Adrenal gland (tissue), 5 donors: ENCODE results near the gene CD7.

ENCODE experiments used
- CTCF ChIP-seq, 6 experiments: fragments of 450-650 bp in 4 of 6; fragments of 200-600 bp in 2 of 6; sonication (generic) in 1 of 6; IDR thresholded peaks; 1 replicate in 5 of 6; 2 replicates in 1 of 6; pipeline versions ENCODE4 v1.5.1 to v1.8.0; 2016 to 2021; ENCODE audit warnings: antibody characterized with exemption in 6 of 6, mild to moderate bottlenecking in 2 of 6, moderate library complexity in 1 of 6
- POLR2A ChIP-seq, 2 donors: fragments of 450-650 bp; IDR thresholded peaks; one replicate each; pipeline ENCODE4 v1.6.1; 2017; ENCODE audit warnings: antibody characterized with exemption in 2 of 2, mild to moderate bottlenecking in 2 of 2, moderate library complexity in 1 of 2
- donor health status: DM: no; HTN: no; CAD: no.

DNA sequence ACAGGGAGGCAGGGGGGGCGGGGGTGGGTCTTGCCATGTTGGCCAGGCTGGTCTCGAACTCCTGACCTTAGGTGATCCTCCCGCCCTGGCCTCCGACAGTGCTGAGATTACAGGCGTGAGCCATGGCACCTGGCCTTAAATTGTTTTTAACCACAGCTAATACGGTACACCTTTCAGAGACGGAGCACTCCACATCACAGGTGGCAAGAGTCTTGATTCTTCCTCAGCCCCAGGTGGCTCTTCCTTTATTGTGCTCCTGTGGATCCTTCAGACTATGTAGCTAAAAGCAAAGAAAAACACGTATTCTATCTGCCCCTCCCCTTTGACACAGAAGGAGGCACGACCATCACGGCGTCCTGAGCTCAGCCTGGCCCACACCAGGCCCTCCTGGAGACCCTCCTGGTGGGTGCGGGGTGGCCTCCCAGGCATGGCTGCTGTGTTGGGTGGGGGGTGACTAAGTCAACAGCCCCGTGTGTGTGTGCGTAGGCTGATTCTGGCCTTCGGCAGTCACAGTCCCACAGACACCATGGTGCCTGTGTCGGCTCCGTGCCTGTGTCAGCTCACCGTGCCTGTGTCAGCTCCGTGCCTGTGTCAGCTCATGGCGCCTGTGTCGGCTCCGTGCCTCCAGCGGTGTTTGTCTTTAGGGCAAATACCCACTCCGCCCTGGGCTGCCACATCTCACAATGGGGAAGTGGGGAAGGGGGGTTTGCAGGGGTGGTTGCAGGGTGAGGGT is 26.9 kb upstream of the CD7 start:
- TF ChIP-seq CTCF (IDR thresholded peaks at IDR 0.05) (no peak), POLR2A (IDR thresholded peaks at IDR 0.05) (no peak)
